C4-2B (cell line): Measurements from ENCODE around the gene ZNF185.

Experiments
- H3K27ac ChIP-seq: fragments of 450-650 bp; 2 replicates; pipeline ENCODE4 v1.5.1; 2017
- CTCF ChIP-seq: fragments of 450-650 bp; conservative IDR thresholded peaks from 2 replicates; pipeline ENCODE4 v1.5.1; 2017; ENCODE audit warnings: mild to moderate bottlenecking
- ZFX ChIP-seq: fragments of 450-650 bp; IDR thresholded peaks from 2 replicates; pipeline ENCODE4 v1.6.1; 2017

The ZNF185 gene

GRCh38 chrX:152896450-152896849, 1.4 kb upstream of the ZNF185 start:
- peak overlapping the region; percentile 42 for H3K27ac ChIP-seq
- no peak for TF ChIP-seq ZFX
- TF ChIP-seq CTCF = no peak

GRCh38 chrX:152898442-152898841, 575 bp downstream of the ZNF185 start:
- no peak for TF ChIP-seq ZFX
- no peak for TF ChIP-seq CTCF
- no peak overlapping the region for H3K27ac ChIP-seq

DNA sequence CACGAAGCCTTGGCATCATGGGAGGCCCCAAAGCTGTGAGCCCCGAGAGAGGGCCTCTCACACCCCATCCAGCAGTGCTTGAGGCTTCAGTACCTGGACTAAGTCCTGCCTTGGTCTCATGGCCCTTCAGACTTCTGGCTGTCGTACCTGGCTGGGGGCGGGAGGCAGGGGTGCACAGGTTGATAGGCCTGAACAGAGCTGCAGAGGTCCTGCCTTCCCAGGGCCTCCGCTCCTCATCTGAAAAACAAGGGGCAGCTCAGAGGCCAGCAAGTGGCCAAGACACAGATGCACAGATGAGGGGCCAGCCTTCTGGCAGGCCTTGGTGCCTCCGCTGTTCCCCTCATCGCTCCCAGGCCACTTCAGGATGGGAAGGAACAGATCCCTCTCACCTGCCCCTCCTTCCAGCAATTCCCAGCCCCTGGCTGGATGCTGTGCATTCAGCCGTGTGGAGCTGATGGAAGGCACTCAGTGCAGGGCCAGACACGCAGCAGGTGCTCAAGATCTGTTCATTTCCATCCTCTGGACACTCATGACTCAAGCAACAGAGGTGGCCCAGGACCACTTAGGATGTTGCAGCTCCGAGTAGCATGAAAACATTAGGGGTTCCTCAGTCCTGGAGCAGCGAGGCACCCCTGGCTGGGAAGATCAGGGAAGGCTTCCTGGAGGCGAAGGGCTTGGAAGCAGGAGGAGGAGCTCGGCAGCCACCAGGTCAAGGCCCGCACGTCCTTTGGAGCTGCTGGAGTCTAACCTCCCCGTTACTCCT, 1.4 kb downstream of the ZNF185 start:
- TF ChIP-seq ZFX (no peak), CTCF (no peak)
- no peak overlapping the region for H3K27ac ChIP-seq

DNA sequence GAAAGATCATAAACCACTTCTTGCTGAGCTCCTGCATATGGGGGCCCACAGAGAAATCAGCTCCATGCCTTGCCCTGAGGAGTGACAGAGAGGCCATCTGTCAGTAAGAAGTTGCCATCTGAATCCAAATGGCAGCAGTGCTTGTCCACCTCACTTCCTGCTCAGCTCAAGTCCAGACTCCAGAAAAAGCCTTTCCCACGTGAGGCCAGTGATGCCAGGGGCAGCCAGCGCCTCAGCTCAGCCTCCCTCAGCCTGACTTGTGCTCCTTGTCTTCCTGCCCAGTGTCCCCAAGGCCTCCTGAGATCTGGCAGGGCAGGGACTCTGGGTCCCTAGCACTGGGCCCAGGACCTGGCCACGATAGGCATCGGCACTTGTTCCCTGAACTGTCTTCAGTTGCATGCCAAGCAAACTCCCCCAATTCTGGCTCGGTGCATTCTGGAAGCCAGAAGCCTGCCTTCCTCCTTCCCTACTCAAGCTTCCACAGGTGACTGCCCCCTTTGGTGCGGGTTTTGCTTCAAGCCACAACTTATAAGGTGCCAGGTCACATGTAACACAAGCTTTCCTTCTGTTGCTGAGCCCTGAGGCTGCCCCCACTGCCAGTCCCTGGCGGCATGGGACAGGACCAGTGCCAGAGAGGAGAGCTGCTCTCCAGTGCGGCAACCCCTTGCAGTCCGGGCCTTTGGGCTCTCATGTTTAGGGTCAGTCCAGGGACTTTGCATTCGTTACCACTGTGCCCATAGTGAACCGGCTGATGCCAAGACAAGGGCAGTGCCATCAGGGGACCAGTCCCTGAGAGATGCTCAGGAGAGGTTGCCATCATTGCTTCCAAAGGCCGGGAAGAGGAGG, 2.2 kb downstream of the ZNF185 start:
- H3K27ac ChIP-seq = no peak overlapping the region
- no peak for TF ChIP-seq CTCF
- no peak for TF ChIP-seq ZFX

DNA sequence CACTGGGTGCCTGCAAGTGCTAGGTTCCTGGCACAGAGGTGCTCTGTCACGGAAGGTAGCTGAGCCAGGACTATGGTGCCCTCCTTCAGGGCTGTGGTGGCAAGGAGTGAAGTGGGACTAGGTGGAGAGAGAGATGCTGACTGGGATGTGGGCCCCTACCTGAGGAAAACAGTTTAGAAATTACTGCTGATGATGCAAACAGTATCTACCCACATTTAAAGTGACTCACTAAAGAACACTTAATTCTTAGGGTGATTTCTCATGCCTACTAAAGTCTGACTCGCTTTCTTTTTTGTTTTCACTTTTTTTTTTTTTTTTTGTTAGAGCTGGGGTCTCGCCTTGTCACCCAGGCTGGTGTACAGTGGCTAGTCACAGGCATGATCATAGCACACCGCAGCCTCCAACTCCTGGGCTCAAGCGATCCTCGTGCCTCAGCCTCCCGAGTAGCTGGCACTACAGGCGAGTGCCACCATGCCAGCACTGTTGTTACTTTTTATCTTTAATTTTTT, 3.1 kb downstream of the ZNF185 start:
- no peak for TF ChIP-seq CTCF
- TF ChIP-seq ZFX = no peak
- H3K27ac ChIP-seq = no peak overlapping the region

- no peak overlapping the region for H3K27ac ChIP-seq
- TF ChIP-seq CTCF (no peak), ZFX (no peak)
Measured at GRCh38 chrX:152901816-152902501, 4.1 kb downstream of the ZNF185 start.

- H3K27ac ChIP-seq = no peak overlapping the region
- TF ChIP-seq ZFX (no peak), CTCF (no peak)
Measured at GRCh38 chrX:152902502-152902820, 4.6 kb downstream of the ZNF185 start.
